ENCODE data around the gene ABCD1. TPM values are rescaled to one million over a fixed set of nuclear protein-coding genes. Genes with fewer than 3 reads are reported as not detected.
"Not testable (repeated sequence)": the region's sequence is repeated elsewhere in the genome, so short reads cannot be mapped to it uniquely, and the experiment has no call there.

Gene ABCD1
- total and polyA plus RNA-seq, 12 donors, result 9.3 to 24.2 (median 14.4) TPM

DNA sequence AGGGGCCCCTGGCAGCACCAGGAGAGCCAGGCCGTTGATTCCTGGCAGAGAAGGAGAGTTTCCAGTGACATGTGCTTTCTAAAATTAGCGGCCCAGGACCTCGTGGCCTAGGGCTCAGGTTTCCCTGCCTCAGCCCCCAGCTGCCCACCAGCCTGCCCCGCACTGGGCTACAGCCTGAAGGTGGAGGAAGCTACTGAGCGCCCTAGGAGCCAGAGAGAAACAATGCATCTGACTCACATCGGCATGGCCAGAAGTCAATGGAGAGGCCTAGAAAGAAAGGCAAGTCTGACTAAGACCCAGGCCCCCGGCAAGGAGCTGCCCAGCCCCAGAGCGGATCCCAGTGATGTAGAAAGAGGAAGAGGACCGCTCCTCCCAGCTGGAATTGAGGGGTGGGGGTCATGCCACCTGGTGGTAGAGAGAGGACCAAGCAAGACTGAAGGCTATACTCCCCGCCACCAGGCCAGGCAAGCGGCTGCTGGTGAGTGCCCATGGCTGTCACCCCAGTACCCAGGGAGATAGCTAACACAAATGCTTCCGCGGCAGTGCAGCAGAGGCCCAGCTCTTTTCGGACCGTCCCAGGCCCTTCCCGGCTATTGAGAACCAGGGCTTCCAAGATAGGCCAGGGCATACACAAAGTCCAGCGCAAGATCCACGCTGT, 19.1 kb upstream of the ABCD1 start:
- peaks cover 0 to 49% (median 5%) of the 10 kb centered on the region in 9 donors for H3K4me1 ChIP-seq

GRCh38 chrX:153706799-153707198, 17.9 kb upstream of the ABCD1 start:
- intact Hi-C loops (cut with DNase I), result loop anchor here in 1 of 10 donors (5.0 kb wide), 1 partner anchor 109 kb away; the partner anchor contains the start of gene CCNQ
- H3K36me3 ChIP-seq, result peaks cover 0 to 58% (median 0%) of the 10 kb centered on the region in 9 donors
- 53 to 67% methylated on average over 9 of the region's 9 CpGs for WGBS, 2 donors
- H3K9me3 ChIP-seq, result no peaks in the 10 kb centered on the region
- ATAC-seq (peak in 7 of 8 donors; percentile 17 to 49 (median 31)), DNase-seq (no peak)
- peak overlapping the region in 4 of 10 donors; percentile 5 to 39 (median 22) for H3K4me3 ChIP-seq
- H3K27me3 ChIP-seq, result peaks cover 0 to 9% (median 0%) of the 10 kb centered on the region in 7 donors
- H3K27ac ChIP-seq, result peak overlapping the region in 7 of 10 donors; percentile 44 to 87 (median 77)
- TF ChIP-seq, protein P1, sequence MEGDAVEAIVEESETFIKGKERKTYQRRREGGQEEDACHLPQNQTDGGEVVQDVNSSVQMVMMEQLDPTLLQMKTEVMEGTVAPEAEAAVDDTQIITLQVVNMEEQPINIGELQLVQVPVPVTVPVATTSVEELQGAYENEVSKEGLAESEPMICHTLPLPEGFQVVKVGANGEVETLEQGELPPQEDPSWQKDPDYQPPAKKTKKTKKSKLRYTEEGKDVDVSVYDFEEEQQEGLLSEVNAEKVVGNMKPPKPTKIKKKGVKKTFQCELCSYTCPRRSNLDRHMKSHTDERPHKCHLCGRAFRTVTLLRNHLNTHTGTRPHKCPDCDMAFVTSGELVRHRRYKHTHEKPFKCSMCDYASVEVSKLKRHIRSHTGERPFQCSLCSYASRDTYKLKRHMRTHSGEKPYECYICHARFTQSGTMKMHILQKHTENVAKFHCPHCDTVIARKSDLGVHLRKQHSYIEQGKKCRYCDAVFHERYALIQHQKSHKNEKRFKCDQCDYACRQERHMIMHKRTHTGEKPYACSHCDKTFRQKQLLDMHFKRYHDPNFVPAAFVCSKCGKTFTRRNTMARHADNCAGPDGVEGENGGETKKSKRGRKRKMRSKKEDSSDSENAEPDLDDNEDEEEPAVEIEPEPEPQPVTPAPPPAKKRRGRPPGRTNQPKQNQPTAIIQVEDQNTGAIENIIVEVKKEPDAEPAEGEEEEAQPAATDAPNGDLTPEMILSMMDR (IDR thresholded peaks at IDR 0.05), result no peak
- H3K4me1 ChIP-seq, result peaks cover 0 to 49% (median 5%) of the 10 kb centered on the region in 9 donors

More for the DNA sequence above, 19.1 kb upstream of the ABCD1 start:
- Histone ChIP-seq H3K27ac (peak overlapping the region; percentile 36 to 87 (median 66)), H3K4me3 (peak overlapping the region in 6 of 10 donors; percentile 10 to 40 (median 32)), H3K27me3 (peaks cover 0 to 11% (median 0%) of the 10 kb centered on the region in 7 donors), H3K36me3 (peaks cover 0 to 61% (median 0%) of the 10 kb centered on the region in 9 donors)
- not testable (repeated sequence) for H3K9me3 ChIP-seq, DNase-seq
- intact Hi-C loops (cut with DNase I), result loop anchor here in 1 of 10 donors (5.0 kb wide), 1 partner anchor 108 kb away; the partner anchor contains the start of gene CCNQ
- 58 to 61% methylated on average over 17 to 18 of the region's 18 CpGs for WGBS, 2 donors
- TF ChIP-seq, protein P1 (IDR thresholded peaks at IDR 0.05), result peak in 3 of 9 donors; percentile 9 to 32 (median 30)
- ATAC-seq, result peak; percentile 23 to 75 (median 52)

DNA sequence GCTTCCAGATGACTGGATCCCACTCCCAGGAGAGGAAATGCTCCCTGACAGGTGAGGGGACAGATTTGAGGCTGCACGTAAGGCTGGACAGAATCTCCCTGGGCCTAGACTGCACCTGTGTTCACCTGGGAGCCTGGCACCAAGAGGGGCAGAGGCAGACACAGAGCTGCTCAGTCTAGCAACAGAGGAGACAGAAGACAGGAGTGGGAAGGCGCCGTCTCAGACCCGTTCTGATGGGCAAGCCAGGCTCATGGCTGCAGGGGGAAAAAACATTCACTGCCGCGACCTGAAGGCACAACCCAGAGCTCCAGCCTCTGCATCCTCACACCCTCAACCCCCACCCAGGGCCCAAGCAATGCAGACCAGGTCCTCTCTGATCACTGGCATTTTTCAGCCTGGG, 17.2 kb upstream of the ABCD1 start:
- 75 to 78% methylated on average over 1 to 6 of the region's 6 CpGs for WGBS, 2 donors
- H3K4me3 ChIP-seq, result peak overlapping the region in 1 of 10 donors; percentile 15
- H3K27ac ChIP-seq, result peak overlapping the region in 3 of 10 donors; percentile 77 to 87 (median 78)
- TF ChIP-seq, protein P1 (IDR thresholded peaks at IDR 0.05), result no peak
- intact Hi-C loops (cut with DNase I), result loop anchor here in 1 of 10 donors (5.0 kb wide), 1 partner anchor 110 kb away; the partner anchor contains the start of gene CCNQ
- peaks cover 0 to 49% (median 5%) of the 10 kb centered on the region in 9 donors for H3K4me1 ChIP-seq
- no peak for DNase-seq
- peaks cover 0 to 57% (median 0%) of the 10 kb centered on the region in 9 donors for H3K36me3 ChIP-seq
- H3K9me3 ChIP-seq, result no peaks in the 10 kb centered on the region
- no peak for ATAC-seq
- peaks cover 0 to 7% (median 0%) of the 10 kb centered on the region in 7 donors for H3K27me3 ChIP-seq

DNA sequence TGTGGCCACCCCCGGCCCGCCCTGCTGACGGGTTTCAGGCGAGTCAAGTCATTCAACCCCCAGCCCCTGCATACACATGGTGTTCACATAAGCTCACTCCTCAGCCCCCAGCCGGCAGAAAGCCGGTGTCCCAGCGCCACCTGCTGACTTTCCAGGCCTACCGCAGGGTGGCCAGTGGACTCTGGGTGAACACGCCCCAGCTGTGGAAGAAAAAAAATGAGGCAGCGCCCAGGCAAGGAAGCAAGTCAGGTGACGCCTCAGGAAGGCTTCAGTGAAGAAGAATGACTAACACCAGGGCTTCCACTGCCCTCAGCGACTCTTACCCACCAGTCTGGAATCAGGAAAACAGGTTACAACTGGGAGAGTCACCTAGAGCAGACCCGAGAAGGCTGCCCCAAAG, 16.2 kb upstream of the ABCD1 start:
- TF ChIP-seq, protein P1 (IDR thresholded peaks at IDR 0.05), result peak; percentile 26 to 69 (median 62)
- intact Hi-C loops (cut with DNase I), result loop anchor here in 1 of 10 donors (5.0 kb wide), 1 partner anchor 111 kb away; the partner anchor contains the start of gene CCNQ
- peaks cover 0 to 57% (median 0%) of the 10 kb centered on the region in 9 donors for H3K36me3 ChIP-seq
- H3K4me3 ChIP-seq, result no peak overlapping the region
- DNase-seq (peak; percentile 53 to 60), ATAC-seq (peak; percentile 53 to 75 (median 68))
- H3K9me3 ChIP-seq, result no peaks in the 10 kb centered on the region
- no peak overlapping the region for H3K27ac ChIP-seq
- WGBS, 2 donors, result 16 to 26% methylated on average over 13 of the region's 13 CpGs
- H3K4me1 ChIP-seq, result peaks cover 0 to 39% (median under 1%) of the 10 kb centered on the region in 9 donors
- peaks cover 0 to 7% (median 0%) of the 10 kb centered on the region in 7 donors for H3K27me3 ChIP-seq

Measured in heart right ventricle (tissue), 16 donors.